EH (cell line): ENCODE results near the gene ZNF700.
"Not testable (repeated sequence)": the region's sequence is repeated elsewhere in the genome, so short reads cannot be mapped to it uniquely, and the experiment has no call there.

Experiments used
- DNase-seq: peaks from one replicate; pipeline ENCODE4 v3.0.0-alpha.2; 2015; ENCODE audit warnings: low read depth

ZNF700 gene

DNA sequence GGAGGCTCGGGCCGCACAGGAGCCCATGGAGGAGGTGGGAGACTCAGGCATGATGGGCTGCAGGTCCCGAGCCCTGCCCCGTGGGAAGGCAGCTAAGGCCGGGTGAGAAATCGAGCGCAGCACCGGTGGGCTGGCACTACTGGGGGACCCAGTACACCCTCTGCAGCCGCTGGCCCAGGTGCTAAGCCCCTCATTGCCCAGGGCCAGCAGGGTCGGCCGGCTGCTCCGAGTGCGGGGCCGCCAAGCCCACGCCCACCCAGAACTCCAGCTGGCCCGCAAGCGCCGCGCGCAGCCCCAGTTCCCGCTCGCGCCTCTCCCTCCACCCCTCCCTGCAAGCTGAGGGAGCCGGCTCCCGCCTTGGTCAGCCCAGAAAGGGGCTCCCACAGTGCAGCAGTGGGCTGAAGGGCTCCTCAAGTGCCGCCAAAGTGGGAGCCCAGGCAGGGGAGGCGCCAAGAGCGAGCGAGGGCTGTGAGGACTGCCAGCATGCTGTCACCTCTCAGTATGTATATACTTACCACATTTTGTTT lies 16.5 kb downstream of the ZNF700 start:
- not testable (repeated sequence) for DNase-seq

DNA sequence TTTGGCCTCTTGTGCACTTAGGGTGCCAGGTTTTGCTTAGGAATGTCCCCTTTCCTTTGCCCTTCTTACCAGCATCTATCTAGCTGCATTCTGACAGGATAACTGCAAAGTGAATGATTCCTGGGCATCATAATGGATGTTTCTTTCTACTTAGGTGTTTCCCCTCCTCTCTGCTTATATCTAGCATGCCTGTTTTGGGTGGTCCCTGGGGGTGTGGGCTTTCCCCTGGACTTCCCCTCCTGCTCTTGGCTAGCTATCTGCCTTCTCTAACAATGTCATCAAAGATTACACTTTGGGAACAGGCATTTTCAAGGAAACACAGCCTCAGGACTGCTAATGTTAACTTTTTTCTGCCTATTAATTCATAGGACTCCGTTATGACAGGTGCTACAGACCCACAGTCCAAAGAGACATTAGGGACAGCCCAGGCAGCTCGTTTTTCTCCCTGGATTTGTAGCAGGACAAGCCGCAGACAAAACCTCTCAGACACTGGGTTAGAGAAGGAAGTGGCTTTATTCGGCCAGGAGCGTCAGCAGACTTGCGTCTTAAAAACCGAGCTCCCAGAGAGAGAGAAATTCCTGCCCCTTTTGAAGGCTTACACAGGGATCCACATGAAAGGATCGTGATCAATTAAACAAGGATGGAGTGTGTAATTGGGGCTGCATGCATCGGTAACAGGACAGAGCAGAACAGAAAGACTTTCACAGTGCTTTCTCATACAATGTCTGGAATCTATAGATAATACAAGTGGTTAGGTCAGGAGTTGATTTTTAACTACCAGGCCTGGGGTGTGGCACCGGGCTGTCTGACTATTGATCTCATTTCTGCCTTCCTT lies 17.3 kb downstream of the ZNF700 start:
- no peak for DNase-seq

DNA sequence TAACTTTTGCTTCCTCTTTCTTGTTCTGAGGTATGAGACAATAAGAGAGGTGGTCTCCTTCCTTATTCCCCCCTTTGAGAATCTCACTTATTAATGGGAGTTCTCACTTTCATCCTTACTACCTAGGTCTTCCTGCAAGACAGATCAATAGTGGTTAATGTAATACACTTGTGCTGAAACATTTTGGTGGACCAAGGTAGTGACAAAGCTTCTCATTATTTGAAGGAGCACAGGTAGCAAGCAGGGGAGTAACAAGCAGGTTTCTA lies 17.9 kb downstream of the ZNF700 start:
- no peak for DNase-seq

DNA sequence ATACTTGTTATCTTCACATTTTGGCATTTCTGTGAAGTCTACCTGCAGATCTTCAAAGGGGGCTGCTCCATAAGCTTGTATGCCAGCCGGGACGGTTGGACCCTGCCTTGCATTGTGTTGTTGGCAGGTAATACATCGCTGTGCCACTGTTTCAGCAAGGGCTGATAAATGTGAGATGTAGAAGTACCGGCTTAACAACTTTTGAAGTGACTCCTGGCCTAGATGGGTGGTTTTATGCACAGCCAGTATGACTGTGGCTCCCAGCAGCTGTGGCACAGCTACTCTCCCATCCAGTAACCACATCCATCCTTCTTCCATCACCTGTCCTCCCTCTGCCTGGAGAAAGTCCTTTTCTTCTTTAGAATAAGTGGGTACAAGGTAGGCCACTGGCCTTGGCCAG lies 19.7 kb downstream of the ZNF700 start:
- no peak for DNase-seq

DNA sequence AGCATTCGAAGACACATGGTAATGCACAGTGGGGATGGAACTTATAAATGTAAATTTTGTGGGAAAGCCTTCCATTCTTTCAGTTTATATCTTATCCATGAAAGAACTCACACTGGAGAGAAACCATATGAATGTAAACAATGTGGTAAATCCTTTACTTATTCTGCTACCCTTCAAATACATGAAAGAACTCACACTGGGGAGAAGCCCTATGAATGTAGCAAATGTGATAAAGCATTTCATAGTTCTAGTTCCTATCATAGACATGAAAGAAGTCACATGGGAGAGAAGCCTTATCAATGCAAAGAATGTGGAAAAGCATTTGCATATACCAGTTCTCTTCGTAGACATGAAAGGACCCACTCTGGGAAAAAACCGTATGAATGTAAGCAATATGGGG lies 23.7 kb downstream of the ZNF700 start:
- no peak for DNase-seq

DNA sequence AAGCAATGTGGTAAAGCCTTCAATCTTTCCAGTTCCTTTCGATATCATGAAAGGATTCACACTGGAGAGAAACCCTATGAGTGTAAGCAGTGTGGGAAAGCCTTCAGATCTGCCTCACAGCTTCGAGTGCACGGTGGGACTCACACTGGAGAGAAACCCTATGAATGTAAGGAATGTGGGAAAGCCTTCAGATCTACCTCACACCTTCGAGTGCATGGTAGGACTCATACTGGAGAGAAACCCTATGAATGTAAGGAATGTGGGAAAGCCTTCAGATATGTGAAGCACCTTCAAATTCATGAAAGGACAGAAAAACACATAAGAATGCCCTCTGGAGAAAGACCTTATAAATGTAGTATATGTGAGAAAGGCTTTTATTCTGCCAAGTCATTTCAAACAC lies 24.3 kb downstream of the ZNF700 start:
- DNase-seq, result peak; percentile 7

DNA sequence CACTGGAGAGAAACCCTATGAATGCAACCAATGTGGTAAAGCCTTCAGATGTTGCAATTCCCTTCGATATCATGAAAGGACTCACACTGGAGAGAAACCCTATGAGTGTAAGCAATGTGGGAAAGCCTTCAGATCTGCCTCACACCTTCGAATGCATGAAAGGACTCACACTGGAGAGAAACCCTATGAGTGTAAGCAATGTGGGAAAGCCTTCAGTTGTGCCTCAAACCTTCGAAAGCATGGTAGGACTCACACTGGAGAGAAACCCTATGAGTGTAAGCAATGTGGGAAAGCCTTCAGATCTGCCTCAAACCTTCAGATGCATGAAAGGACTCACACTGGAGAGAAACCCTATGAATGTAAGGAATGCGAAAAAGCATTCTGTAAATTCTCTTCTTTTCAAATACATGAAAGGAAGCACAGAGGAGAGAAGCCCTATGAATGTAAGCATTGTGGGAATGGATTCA lies 24.7 kb downstream of the ZNF700 start:
- DNase-seq, result not testable (repeated sequence)

DNA sequence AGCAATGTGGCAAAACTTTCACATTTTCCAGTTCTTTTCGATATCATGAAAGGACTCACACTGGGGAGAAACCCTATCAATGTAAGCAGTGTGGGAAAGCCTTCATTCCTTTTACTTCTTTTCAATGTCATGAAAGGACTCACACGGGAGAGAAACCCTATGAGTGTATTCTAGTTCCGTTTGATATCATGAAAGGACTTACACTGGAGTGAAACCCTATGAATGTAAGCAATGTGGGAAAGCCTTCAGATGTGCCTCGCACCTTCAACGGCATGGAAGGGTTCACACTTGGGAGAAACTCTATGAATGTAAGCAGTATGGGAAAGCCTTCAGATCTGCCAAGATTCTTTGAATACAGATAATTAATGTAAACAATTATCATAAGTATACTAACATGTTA lies 25.4 kb downstream of the ZNF700 start:
- DNase-seq, result no peak

DNA sequence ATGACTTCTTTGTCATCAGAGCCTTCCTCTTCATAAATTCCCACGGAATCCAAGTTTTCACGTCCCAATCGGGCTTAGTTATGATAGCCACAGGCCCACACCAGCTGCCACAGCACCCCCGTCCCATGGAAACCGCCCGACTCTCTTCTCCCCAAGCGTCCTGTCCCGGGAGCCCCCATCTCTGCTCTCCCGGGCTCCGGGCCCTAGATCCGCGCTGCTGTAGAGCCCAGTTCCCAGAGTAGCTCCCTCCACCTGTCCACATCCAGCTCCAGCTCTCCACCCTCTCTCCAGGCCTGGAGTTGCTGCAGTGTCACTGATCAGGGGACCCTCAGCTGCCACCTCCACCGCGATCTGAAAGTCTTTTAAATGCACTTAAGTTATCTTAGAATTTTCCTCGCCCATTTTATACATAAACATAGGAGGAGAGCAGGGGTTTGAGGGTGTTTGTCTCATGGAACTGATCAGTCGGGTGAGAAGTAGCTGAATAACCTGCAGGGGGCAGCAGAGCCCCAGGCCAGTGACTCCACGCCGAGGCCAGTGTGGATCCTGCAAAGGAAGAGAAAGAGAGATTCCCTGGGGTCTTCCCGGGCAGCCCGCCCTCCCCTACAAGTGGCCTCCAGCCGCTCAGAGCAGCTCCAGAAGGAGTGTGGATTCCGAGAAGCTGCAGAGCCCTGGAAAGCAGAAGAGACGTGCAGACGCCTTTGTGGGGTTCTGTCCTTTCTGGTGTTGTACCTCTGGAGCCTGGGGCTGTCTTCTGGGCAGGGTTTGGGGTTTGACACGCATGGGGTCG lies 38.9 kb downstream of the ZNF700 start:
- peak; percentile 68 for DNase-seq

DNA sequence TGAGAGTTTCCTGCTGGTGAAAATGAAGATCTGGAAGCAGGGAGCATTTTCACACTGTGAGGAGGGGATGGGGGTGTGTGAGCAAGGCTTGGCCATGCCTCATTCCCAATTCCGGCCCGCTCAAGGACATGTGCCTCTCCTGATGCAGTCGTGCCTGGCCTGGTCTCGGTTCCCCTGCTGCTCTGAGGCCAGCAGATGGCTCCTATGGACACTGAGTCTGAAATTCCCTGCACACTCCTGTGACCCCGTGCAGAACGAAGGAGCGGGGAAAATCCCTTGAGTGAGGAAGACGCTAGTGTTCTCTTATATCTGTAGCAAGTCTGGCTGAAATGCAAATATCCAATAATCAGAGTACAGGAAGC lies 39.6 kb downstream of the ZNF700 start:
- DNase-seq, result no peak

DNA sequence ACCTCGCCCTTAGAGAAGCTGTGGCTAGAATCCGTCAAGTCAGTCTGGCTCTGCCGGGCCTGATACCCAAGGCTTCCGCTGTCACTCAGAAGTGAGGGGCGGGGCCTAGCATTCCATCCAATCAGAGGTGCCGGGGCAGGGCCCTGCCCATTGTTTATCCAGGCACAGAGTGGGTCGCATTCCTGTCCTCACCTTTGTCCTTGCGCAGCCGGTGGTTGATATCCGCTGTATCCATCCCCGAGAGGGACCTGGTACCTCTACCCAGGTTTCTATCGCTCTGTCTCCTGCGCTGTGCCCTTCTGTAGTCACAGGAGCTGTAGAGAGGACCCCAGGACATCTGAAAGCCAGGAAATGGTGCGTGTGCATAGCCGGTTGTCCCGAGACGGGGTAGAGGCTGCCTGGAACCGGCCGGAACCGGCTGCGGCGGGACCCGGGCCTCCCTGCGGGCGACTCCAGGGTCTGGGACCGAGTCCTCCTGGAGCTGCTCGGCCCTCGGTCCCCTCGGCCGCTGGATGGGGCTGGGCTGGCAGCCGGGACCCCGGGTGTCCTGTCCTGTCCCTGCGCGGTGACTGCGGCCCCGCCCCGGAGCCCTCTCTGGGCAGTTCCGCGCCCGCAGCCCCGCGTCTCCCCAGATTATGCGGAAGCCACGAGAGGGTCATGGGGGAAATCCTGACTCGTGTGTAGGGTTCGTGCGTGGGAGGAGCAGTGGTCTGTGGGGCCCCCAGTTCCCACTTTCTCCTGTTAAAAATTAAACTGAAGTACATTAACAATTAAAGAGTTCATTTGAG lies 40.1 kb downstream of the ZNF700 start, which contains the start of gene ZNF763:
TSS of gene ZNF763 (plus strand) at position 183 of the 788 bp plus-strand sequence. CDS start at position 352, 169 bp downstream.
- peak; percentile 85 for DNase-seq

DNA sequence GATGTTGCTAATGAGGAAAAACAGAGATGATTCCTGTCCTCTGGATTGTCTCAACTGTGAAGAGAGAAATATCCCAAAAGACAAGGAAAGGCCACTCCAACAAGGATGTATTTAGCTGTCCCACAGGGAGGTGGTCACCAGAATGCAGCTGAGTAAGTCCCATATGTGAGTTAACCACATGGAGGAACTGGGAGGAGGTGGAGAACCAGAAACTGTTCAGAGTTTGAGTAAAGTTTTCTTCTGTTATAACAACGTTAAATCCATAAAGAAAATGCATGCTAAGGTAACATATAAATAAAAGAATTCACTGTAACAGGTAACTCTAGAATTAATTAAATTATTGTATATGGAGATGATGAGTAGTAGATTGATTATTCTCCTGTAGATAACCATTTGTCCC lies 45.3 kb downstream of the ZNF700 start:
- DNase-seq, result no peak

DNA sequence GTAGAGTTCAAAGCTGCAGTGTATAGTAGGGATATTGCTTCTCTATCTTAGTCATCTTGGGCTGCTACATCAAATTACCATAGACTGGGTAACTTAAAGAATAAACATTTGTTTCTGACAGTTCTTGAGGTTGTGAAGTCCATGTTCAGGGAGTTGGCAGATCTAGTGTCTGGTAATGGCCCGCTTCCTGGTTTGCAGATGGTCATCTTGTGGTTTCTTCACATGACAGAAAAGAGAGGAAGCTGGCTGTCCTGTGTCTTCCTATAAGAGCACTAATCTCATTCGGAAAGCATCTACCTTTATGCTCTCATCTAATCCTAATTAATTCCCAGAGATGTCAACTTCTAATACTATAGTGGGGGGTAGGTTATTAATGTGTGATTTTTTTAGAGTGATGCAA lies 46.1 kb downstream of the ZNF700 start:
- DNase-seq, result no peak

DNA sequence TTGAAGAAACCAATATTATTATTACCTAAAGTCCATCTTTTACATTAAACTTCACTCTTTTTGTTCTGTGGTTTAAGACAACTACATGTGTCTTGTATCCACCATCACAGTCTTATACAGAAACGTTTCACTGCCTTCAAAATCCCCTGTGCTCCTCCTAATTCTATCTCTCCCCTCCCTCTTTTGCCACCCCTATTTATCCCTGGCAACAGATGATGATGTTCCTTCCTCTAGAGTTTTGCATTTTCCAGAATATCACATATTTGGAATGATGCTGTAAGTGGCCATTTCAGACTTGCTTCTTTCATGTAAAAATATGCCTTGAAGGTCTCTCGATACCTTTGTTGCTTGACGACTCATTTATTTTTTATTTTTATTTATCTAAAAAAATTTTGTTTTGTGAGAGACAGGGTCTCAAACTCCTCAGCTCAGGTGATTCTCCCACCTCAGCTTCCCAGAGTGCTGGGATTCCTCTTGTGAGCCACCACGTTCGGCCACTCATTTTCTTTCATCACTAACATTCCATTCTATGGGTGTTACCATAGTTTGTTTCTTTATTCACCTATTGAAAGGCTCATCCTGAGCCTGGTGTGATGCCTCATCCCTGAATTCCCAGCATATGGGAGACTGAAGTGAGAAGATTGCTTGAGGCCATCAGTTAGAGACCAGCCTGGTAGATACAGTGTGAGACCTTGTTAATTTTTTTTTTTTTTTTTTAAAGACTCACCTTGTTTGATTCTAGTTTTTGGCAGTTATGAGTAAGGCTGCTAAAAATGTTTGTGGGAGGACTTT lies 48.3 kb downstream of the ZNF700 start:
- no peak for DNase-seq

DNA sequence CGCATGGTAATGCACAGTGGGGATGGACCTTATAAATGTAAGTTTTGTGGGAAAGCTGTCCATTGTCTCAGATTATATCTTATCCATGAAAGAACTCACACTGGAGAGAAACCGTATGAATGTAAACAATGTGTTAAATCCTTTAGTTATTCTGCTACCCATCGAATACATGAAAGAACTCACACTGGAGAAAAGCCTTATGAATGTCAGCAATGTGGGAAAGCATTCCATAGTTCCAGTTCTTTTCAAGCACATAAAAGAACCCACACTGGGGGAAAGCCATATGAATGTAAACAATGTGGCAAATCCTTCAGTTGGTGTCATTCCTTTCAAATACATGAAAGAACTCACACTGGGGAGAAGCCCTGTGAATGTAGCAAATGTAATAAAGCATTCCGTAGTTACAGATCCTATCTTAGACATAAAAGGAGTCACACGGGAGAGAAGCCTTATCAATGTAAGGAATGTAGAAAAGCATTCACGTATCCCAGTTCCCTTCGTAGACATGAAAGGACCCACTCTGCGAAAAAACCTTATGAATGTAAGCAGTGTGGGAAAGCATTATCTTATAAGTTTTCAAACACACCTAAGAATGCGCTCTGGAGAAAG lies 53.7 kb downstream of the ZNF700 start:
- DNase-seq, result no peak

DNA sequence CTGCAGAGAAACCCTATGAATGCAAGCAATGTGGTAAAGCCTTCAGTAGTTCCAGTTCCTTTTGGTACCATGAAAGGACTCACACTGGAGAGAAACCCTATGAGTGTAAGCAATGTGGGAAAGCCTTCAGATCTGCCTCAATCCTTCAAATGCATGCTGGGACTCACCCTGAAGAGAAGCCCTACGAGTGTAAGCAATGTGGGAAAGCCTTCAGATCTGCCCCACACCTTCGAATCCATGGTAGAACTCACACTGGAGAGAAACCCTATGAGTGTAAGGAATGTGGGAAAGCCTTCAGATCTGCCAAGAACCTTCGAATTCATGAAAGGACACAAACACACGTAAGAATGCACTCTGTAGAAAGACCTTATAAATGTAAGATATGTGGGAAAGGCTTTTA lies 54.6 kb downstream of the ZNF700 start:
- DNase-seq, result no peak

DNA sequence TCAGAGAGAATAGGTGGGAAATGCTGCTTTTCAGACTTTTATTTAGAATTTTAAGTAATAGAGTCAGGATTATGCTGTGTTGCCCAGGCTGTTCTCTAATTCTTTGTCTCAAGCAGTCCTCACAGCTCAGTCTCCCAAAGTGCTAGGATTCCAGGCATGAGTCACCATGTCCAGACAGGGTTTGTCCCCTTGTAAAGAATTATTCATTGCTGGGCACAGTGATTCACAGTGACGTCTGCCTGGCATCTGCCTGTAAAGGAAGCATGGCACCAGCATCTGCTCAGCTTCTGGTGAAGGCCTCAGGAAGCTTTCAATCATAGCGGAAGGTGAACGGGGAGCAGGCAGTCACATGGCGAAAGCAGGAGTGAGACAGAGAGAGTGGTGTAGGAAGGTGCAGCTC lies 57.6 kb downstream of the ZNF700 start:
- DNase-seq, result peak; percentile 60

DNA sequence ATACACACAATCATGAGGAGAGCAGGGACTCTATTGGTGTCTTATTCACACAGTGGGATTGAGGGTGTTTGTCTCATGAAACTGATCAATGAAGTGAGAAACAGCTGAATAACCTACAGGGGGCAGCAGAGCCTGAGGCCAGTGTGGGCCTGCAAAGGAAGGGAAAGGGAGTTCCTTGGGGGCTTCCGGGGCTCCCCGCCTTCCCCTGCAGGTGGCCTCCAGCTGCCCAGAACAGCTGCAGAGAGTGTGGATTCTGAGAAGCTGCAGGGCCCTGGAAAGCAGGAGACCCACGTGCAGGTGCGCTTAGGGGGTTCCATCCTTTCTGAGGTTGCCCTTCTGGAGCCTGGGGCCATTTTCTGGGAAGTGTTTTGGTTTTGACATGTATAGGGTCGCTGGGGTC lies 60.1 kb downstream of the ZNF700 start:
- DNase-seq, result no peak

DNA sequence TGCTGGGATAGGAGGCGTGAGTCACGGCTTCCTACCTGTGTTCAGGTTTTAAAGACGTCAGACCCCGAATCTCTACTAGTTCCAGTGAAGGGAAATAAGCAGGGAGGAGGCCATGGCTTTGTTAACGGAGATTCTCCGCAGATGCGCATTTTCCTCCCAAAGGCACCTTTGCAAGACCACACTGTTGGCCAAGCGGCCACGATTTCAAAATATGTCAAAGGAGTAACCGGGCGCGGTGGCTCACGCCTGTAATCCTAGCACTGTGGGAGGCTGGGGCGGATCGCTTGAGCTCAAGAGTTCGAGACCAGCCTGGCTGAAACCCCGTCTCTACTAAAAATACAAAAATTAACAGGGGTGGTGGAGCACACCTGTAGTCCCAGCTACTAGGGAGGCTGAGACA lies 61.8 kb downstream of the ZNF700 start:
- no peak for DNase-seq

DNA sequence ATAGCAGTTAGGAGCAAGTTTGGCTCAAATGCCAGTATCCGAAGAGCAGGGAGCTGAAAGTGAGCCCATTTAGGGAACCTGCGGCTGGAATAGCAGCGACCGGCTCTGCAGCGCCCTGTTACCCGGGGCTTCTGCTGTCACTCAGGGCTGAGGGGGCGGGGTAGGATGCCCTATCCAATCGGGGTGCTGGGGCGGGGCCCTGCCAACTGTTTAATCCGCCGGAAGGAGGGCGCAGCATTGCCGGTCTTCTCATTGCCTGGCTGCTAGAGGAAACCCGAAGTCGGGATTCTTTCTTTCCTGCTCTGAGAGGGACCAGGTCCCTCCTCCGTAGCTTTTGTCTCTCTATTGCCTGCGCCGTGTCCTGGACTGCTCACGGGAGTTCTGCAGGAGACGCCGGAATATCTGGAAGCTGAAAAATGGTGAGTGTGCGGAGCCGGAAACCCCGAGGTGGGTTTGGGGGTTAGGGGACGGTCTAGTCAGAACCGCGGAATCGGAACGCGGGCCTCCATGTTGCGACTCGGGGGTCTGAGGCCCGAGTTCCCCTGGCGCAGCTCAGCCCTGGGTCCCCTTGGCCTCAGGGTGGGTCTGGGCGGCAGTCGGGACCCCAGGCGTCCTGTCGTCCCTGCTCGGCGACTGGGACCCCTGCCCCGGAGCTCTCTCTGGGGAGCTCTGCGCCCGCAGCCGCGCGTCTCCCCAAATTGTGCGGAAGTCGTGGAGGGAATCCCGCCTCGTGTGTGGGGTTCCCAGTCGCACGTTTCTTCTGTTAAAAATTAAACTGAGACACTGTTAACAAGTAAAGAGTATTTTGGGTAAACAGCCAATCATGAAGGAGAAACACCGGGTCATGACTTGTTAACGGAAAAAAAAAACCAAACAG lies 62.7 kb downstream of the ZNF700 start:
- DNase-seq, result peak; percentile 96
